Lung (tissue), 12 donors: ENCODE data around the gene NOS1. TPM values are rescaled to one million over a fixed set of nuclear protein-coding genes. Genes with fewer than 3 reads are reported as not detected.
"Not testable (repeated sequence)": the region's sequence is repeated elsewhere in the genome, so short reads cannot be mapped to it uniquely, and the experiment has no call there.

Experiments
- ATAC-seq: fragments of 200-7000 bp; cut with Tn5 transposase; one replicate; pipeline ENCODE4 v1.9.1; 2020; ENCODE audit warnings: moderate number of reproducible peaks; ENCODE audit not compliant: insufficient read depth, low FRiP score
- DNase-seq, 3 donors: peaks; one replicate each; pipeline ENCODE4 v3.0.0-alpha.2; 2013 to 2017
- H3K27ac ChIP-seq, 2 donors: one replicate each; pipeline ENCODE4 v1.5.1; 2013; ENCODE audit warnings: mild to moderate bottlenecking in 2 of 2, moderate library complexity in 2 of 2, control low read depth in 1 of 2, inconsistent platforms in 1 of 2, low read depth in 1 of 2, low read length in 1 of 2
- H3K27me3 ChIP-seq, 3 donors: one replicate each; pipeline ENCODE4 v1.5.1; 2013; ENCODE audit warnings: low read length in 2 of 3; ENCODE audit not compliant: control insufficient read depth in 3 of 3, insufficient read depth in 3 of 3
- H3K36me3 ChIP-seq, 4 donors: one replicate each; pipeline ENCODE4 v1.5.1; 2013; ENCODE audit warnings: low read length in 4 of 4, mild to moderate bottlenecking in 1 of 4, moderate library complexity in 1 of 4; ENCODE audit not compliant: control insufficient read depth in 4 of 4, insufficient read depth in 4 of 4
- H3K4me1 ChIP-seq, 5 donors: one replicate each; pipeline ENCODE4 v1.5.1; 2013; ENCODE audit warnings: low read length in 5 of 5, mild to moderate bottlenecking in 2 of 5, moderate library complexity in 1 of 5; ENCODE audit not compliant: control insufficient read depth in 5 of 5, insufficient read depth in 5 of 5
- H3K4me3 ChIP-seq: one replicate; pipeline ENCODE4 v1.5.1; 2013; ENCODE audit warnings: mild to moderate bottlenecking, control low read depth, moderate library complexity
- H3K9ac ChIP-seq, 2 donors: one replicate each; pipeline ENCODE4 v1.5.1; 2013; ENCODE audit warnings: low read length in 2 of 2, control low read depth in 1 of 2; ENCODE audit not compliant: insufficient read depth in 1 of 2
- H3K9me3 ChIP-seq, 4 donors: one replicate each; pipeline ENCODE4 v1.5.1; 2013; ENCODE audit warnings: low read length in 3 of 4, mild to moderate bottlenecking in 1 of 4, moderate library complexity in 1 of 4; ENCODE audit not compliant: control insufficient read depth in 4 of 4, insufficient read depth in 3 of 4
- CTCF ChIP-seq: IDR thresholded peaks from 2 replicates; pipeline ENCODE4 v1.5.1; 2012; ENCODE audit warnings: mild to moderate bottlenecking; ENCODE audit errors: control extremely low read depth, extremely low read depth
- WGBS, 2 donors: extraction: QIAGEN DNeasy Blood & Tissue Kit; methylation state at CpG; one replicate each; pipeline ENCODE4 v1.1.7; 2013; 5-methylcytosine and 5-hydroxymethylcytosine counted together
- polyA plus RNA-seq, 2 donors: library from polyadenylated mRNA; stranded (reverse); fragments of 200-250 nt; gene quantifications; one replicate each; pipeline ENCODE4 v1.2.1, GENCODE V29; 2013
- total RNA-seq, 2 donors: library from RNA; depleted of rRNA in 1 of 2; stranded (reverse); fragments of >200 nt in 1 of 2; gene quantifications; one replicate each; pipeline ENCODE4 v1.2.1, GENCODE V29; 2014 to 2021
- donor health status: control.
- donor health status: control.
- donor health status: Bipolar disorder and iron deficiency.
- donor health status: healthy.
- donor health status: DM: yes; HTN: yes; CAD: no.

The NOS1 gene
- total and polyA plus RNA-seq, 4 donors = 0.25 to 2.4 (median 0.74) TPM

- ATAC-seq (no peak), DNase-seq (no peak)
- no peaks in the 10 kb centered on the region for H3K4me1 ChIP-seq
- no peak overlapping the region for H3K27ac ChIP-seq
- no peak overlapping the region for H3K9ac ChIP-seq
- WGBS, 2 donors = 92 to 95% methylated on average over 9 of the region's 9 CpGs
- TF ChIP-seq CTCF = no peak
- no peak overlapping the region for H3K4me3 ChIP-seq
- no peaks in the 10 kb centered on the region for H3K36me3 ChIP-seq
- peaks cover 0 to 6% (median 0%) of the 10 kb centered on the region in 4 donors for H3K9me3 ChIP-seq
- no peaks in the 10 kb centered on the region for H3K27me3 ChIP-seq
These were observed 159.4 kb downstream of the NOS1 start for GRCh38 chr12:117202033-117202432.

- not testable (repeated sequence) for DNase-seq, H3K36me3 ChIP-seq, H3K4me3 ChIP-seq, H3K27ac ChIP-seq, H3K4me1 ChIP-seq, H3K9me3 ChIP-seq, H3K27me3 ChIP-seq, ATAC-seq, H3K9ac ChIP-seq
- WGBS, 2 donors = 86 to 94% methylated on average over 8 of the region's 8 CpGs
These were observed 161.3 kb downstream of the NOS1 start for GRCh38 chr12:117199956-117200744.

- H3K9me3 ChIP-seq, H3K36me3 ChIP-seq, H3K4me3 ChIP-seq, H3K27ac ChIP-seq, H3K4me1 ChIP-seq, H3K27me3 ChIP-seq, H3K9ac ChIP-seq, ATAC-seq, DNase-seq: not testable (repeated sequence)
- 91 to 98% methylated on average over 6 of the region's 6 CpGs for WGBS, 2 donors
These were observed 165.1 kb downstream of the NOS1 start for GRCh38 chr12:117196334-117196733.

- H3K9ac ChIP-seq, H3K4me3 ChIP-seq, H3K4me1 ChIP-seq, ATAC-seq, DNase-seq, H3K27ac ChIP-seq, H3K27me3 ChIP-seq, H3K36me3 ChIP-seq, H3K9me3 ChIP-seq: not testable (repeated sequence)
- 90% methylated on average over 8 to 9 of the region's 9 CpGs for WGBS, 2 donors
These were observed 166.4 kb downstream of the NOS1 start for GRCh38 chr12:117195027-117195426.

- Histone ChIP-seq H3K9ac (no peak overlapping the region), H3K9me3 (no peaks in the 10 kb centered on the region), H3K4me1 (peaks cover 0 to 5% (median 0%) of the 10 kb centered on the region in 5 donors), H3K27me3 (no peaks in the 10 kb centered on the region), H3K4me3 (no peak overlapping the region), H3K27ac (no peak overlapping the region), H3K36me3 (peaks cover 0 to 3% (median 0%) of the 10 kb centered on the region in 4 donors)
- DNase-seq (no peak), ATAC-seq (no peak)
- 94 to 97% methylated on average over 3 of the region's 3 CpGs for WGBS, 2 donors
- TF ChIP-seq CTCF = no peak
These were observed 167.5 kb downstream of the NOS1 start for GRCh38 chr12:117193903-117194302.

GRCh38 chr12:117192581-117192980 is 168.8 kb downstream of the NOS1 start:
- not testable (repeated sequence) for H3K27ac ChIP-seq, DNase-seq, H3K9ac ChIP-seq, H3K4me3 ChIP-seq, H3K36me3 ChIP-seq, H3K9me3 ChIP-seq, ATAC-seq, H3K27me3 ChIP-seq
- WGBS, 2 donors = 87 to 94% methylated on average over 9 of the region's 9 CpGs
- peaks cover 0 to 12% (median 0%) of the 10 kb centered on the region in 5 donors for H3K4me1 ChIP-seq
